Uterus (tissue), 2 donors: ENCODE results near the gene HIPK2.

Source experiments
- CTCF ChIP-seq, 4 experiments: fragments of 200-600 bp in 2 of 4; fragments of 450-650 bp in 2 of 4; sonication (generic) in 2 of 4; IDR thresholded peaks; one replicate each; pipeline ENCODE4 v1.5.1; 2016 to 2019; ENCODE audit warnings: antibody characterized with exemption in 4 of 4, mild to moderate bottlenecking in 2 of 4, moderate library complexity in 1 of 4
- POLR2A ChIP-seq, 2 donors: fragments of 450-650 bp; IDR thresholded peaks; one replicate each; pipeline ENCODE4 v1.6.1; 2016; ENCODE audit warnings: antibody characterized with exemption in 2 of 2, mild to moderate bottlenecking in 1 of 2, moderate library complexity in 1 of 2

GRCh38 chr7:139823959-139824521, 46.2 kb upstream of the HIPK2 start:
- no peak for TF ChIP-seq CTCF (IDR thresholded peaks at IDR 0.05)
- no peak for TF ChIP-seq POLR2A (IDR thresholded peaks at IDR 0.05)
